ENCODE data around the gene ZBTB7C. TPM values are rescaled to one million over a fixed set of nuclear protein-coding genes. Genes with fewer than 3 reads are reported as not detected.

Gene ZBTB7C
- total RNA-seq, 6 experiments from 2014 or later = not detected

GRCh38 chr18:48074929-48075706 lies 334.1 kb downstream of the ZBTB7C start:
- H3K4me1 Mint-ChIP-seq (ENCODE audit: low read depth) = no peaks in the 10 kb centered on the region
- no peaks in the 10 kb centered on the region for H3K36me3 Mint-ChIP-seq (ENCODE audit: low read depth)
- H3K27ac Mint-ChIP-seq = no peak overlapping the region
- H3K27me3 Mint-ChIP-seq (ENCODE audit: insufficient read depth) = peaks cover 48% of the 10 kb centered on the region
- H3K4me3 Mint-ChIP-seq = no peak overlapping the region
- no peak for DNase-seq
- H3K9me3 Mint-ChIP-seq = no peaks in the 10 kb centered on the region
- TF ChIP-seq CTCF (IDR thresholded peaks at IDR 0.05) = no peak

- Mint-ChIP-seq H3K27ac (no peak overlapping the region), H3K4me3 (no peak overlapping the region)
Observed at GRCh38 chr18:48073211-48073930, 335.8 kb downstream of the ZBTB7C start.

GRCh38 chr18:48072428-48073204 lies 336.6 kb downstream of the ZBTB7C start:
- no peak overlapping the region for H3K4me3 Mint-ChIP-seq
- DNase-seq = no peak
- no peak overlapping the region for H3K27ac Mint-ChIP-seq
- H3K27me3 Mint-ChIP-seq (ENCODE audit: insufficient read depth) = peaks cover 60% of the 10 kb centered on the region
- no peaks in the 10 kb centered on the region for H3K4me1 Mint-ChIP-seq (ENCODE audit: low read depth)
- no peaks in the 10 kb centered on the region for H3K36me3 Mint-ChIP-seq (ENCODE audit: low read depth)
- no peak for TF ChIP-seq CTCF (IDR thresholded peaks at IDR 0.05)
- no peaks in the 10 kb centered on the region for H3K9me3 Mint-ChIP-seq

More at GRCh38 chr18:48073211-48073930, 335.8 kb downstream of the ZBTB7C start:
- DNase-seq = no peak
- TF ChIP-seq CTCF (IDR thresholded peaks at IDR 0.05) = no peak
- no peaks in the 10 kb centered on the region for H3K36me3 Mint-ChIP-seq (ENCODE audit: low read depth)
- peaks cover 58% of the 10 kb centered on the region for H3K27me3 Mint-ChIP-seq (ENCODE audit: insufficient read depth)
- H3K4me1 Mint-ChIP-seq (ENCODE audit: low read depth) = no peaks in the 10 kb centered on the region
- no peaks in the 10 kb centered on the region for H3K9me3 Mint-ChIP-seq

- no peaks in the 10 kb centered on the region for H3K9me3 Mint-ChIP-seq
- peaks cover 58% of the 10 kb centered on the region for H3K27me3 Mint-ChIP-seq (ENCODE audit: insufficient read depth)
- H3K4me3 Mint-ChIP-seq = no peak overlapping the region
- no peak for TF ChIP-seq CTCF (IDR thresholded peaks at IDR 0.05)
- DNase-seq = no peak
- H3K4me1 Mint-ChIP-seq (ENCODE audit: low read depth) = no peaks in the 10 kb centered on the region
- no peak overlapping the region for H3K27ac Mint-ChIP-seq
- no peaks in the 10 kb centered on the region for H3K36me3 Mint-ChIP-seq (ENCODE audit: low read depth)
Observed at GRCh38 chr18:48068916-48069445, 340.2 kb downstream of the ZBTB7C start.

GRCh38 chr18:48066225-48066652 lies 342.9 kb downstream of the ZBTB7C start:
- Mint-ChIP-seq H3K36me3 (ENCODE audit: low read depth) (no peaks in the 10 kb centered on the region), H3K4me3 (no peak overlapping the region)

More at GRCh38 chr18:48066225-48066652, 342.9 kb downstream of the ZBTB7C start:
- Mint-ChIP-seq H3K9me3 (no peaks in the 10 kb centered on the region), H3K4me1 (ENCODE audit: low read depth) (no peaks in the 10 kb centered on the region), H3K27ac (no peak overlapping the region), H3K27me3 (ENCODE audit: insufficient read depth) (peaks cover 43% of the 10 kb centered on the region)
- no peak for TF ChIP-seq CTCF (IDR thresholded peaks at IDR 0.05)
- no peak for DNase-seq

Data from HFFc6 (cell line).